Pancreas (tissue), 10 donors: ENCODE data around the gene SPATA16. TPM values are rescaled to one million over a fixed set of nuclear protein-coding genes. Genes with fewer than 3 reads are reported as not detected.

Experiments
- ATAC-seq, 4 donors: fragments of 200-7000 bp; cut with Tn5 transposase; one replicate each; pipeline versions ENCODE4 v1.8.0 to v1.9.1; 2020; ENCODE audit warnings: mild to moderate bottlenecking in 4 of 4, moderate library complexity in 4 of 4
- DNase-seq, 6 donors: peaks; one replicate each; pipeline ENCODE4 v3.0.0-alpha.2; 2020
- FAIRE-seq: peaks from 2 replicates; lab custom pipeline; 2012; peaks lifted over from hg19 to GRCh38; lab: Jason Lieb, UNC
- H3K27ac ChIP-seq, 4 donors: fragments of 200-600 bp; sonication (generic); 1 replicate in 3 of 4; 2 replicates in 1 of 4; pipeline versions ENCODE4 v1.5.0 to v1.8.0; 2020
- H3K27me3 ChIP-seq, 4 donors: fragments of 200-600 bp; one replicate each; pipeline ENCODE4 v1.8.0; 2021
- H3K36me3 ChIP-seq, 3 donors: fragments of 200-600 bp; sonication (generic) in 1 of 3; one replicate each; pipeline versions ENCODE4 v1.5.0 to v1.8.0; 2020 to 2021
- H3K4me1 ChIP-seq, 3 donors: fragments of 200-600 bp; one replicate each; pipeline ENCODE4 v1.8.0; 2021
- H3K4me3 ChIP-seq, 4 donors: fragments of 200-600 bp; sonication (generic) in 2 of 4; one replicate each; pipeline versions ENCODE4 v1.5.0 to v1.8.0; 2020 to 2021
- H3K9me3 ChIP-seq, 4 donors: fragments of 200-600 bp; one replicate each; pipeline ENCODE4 v1.8.0; 2021
- CTCF ChIP-seq, 4 donors: fragments of 200-600 bp; sonication (generic) in 3 of 4; IDR thresholded peaks; one replicate each; pipeline versions ENCODE4 v1.5.0 to v1.8.0; 2021; ENCODE audit warnings: antibody characterized with exemption in 4 of 4
- WGBS, 2 donors: extraction: QIAGEN DNeasy Blood & Tissue Kit; methylation state at CpG; one replicate each; pipeline ENCODE4 v1.1.7; 2013; 5-methylcytosine and 5-hydroxymethylcytosine counted together
- intact Hi-C, 3 donors: fragments of 100-400 bp; cut with DNase I; formaldehyde crosslinking; loops; one replicate each; pipeline versions ENCODE4 v1.11.1 to v1.14.2; 2022
- polyA plus RNA-seq, 2 donors: library from polyadenylated mRNA; stranded (reverse); fragments of 200-250 nt; gene quantifications; one replicate each; pipeline ENCODE4 v1.2.3, GENCODE V29; 2013
- total RNA-seq, 6 donors: library from RNA; stranded (reverse); fragmentation: NEBNext Ultra II Directional in 4 of 6; extraction: Animal tissue kit (Norgen Biotek cat#: 25700) in 4 of 6; gene quantifications; one replicate each; pipeline versions ENCODE4 v1.2.1 to v1.2.4, GENCODE V29; 2021 to 2023
- donor health status: healthy with polysubstance abuse.
- donor health status: DM: no; HTN: no; CAD: no; lungs with moderate emphysema.
- donor health status: DM: no; HTN: no; CAD: no.
- donor health status: control.
- donor health status: control.
- donor health status: Bipolar disorder and iron deficiency.
- donor health status: DM: yes; HTN: yes; CAD: no.
- donor health status: DM: no; HTN: no; CAD: no.
- donor health status: DM: no; HTN: no; CAD: no.
- donor health status: DM: yes; HTN: yes; CAD: no.

The SPATA16 gene
- total and polyA plus RNA-seq, 8 donors, result not detected

GRCh38 chr3:172938788-172939187, 202.2 kb downstream of the SPATA16 start:
- Histone ChIP-seq H3K9me3 (no peaks in the 10 kb centered on the region), H3K27me3 (no peaks in the 10 kb centered on the region), H3K4me3 (no peak overlapping the region), H3K27ac (no peak overlapping the region), H3K36me3 (no peaks in the 10 kb centered on the region), H3K4me1 (no peaks in the 10 kb centered on the region)
- no peak for DNase-seq
- TF ChIP-seq CTCF (IDR thresholded peaks at IDR 0.05), result no peak
- no peak for FAIRE-seq
- intact Hi-C loops, result no loop called here
- ATAC-seq, result no peak
- 39 to 51% methylated on average over 4 of the region's 4 CpGs for WGBS, 2 donors

- H3K27ac ChIP-seq, result no peak overlapping the region
- intact Hi-C loops, result no loop called here
- DNase-seq, result no peak
- ATAC-seq, result no peak
- FAIRE-seq, result no peak
- H3K9me3 ChIP-seq, result no peaks in the 10 kb centered on the region
- H3K4me1 ChIP-seq, result no peaks in the 10 kb centered on the region
- no peak for TF ChIP-seq CTCF (IDR thresholded peaks at IDR 0.05)
- no peak overlapping the region for H3K4me3 ChIP-seq
- H3K36me3 ChIP-seq, result no peaks in the 10 kb centered on the region
- no peaks in the 10 kb centered on the region for H3K27me3 ChIP-seq
Observed at GRCh38 chr3:172931746-172932285, 209.2 kb downstream of the SPATA16 start.

- no peaks in the 10 kb centered on the region for H3K27me3 ChIP-seq
- ATAC-seq (no peak), FAIRE-seq (no peak), DNase-seq (no peak)
- H3K36me3 ChIP-seq, result no peaks in the 10 kb centered on the region
- no peak overlapping the region for H3K27ac ChIP-seq
- intact Hi-C loops, result no loop called here
- H3K9me3 ChIP-seq, result no peaks in the 10 kb centered on the region
- no peaks in the 10 kb centered on the region for H3K4me1 ChIP-seq
- WGBS, 2 donors, result 72 to 74% methylated on average over 1 of the region's 1 CpG
- no peak for TF ChIP-seq CTCF (IDR thresholded peaks at IDR 0.05)
- no peak overlapping the region for H3K4me3 ChIP-seq
Observed at GRCh38 chr3:172929451-172929850, 211.6 kb downstream of the SPATA16 start.

GRCh38 chr3:172924546-172924945, 216.5 kb downstream of the SPATA16 start:
- no peaks in the 10 kb centered on the region for H3K9me3 ChIP-seq
- H3K27ac ChIP-seq, result no peak overlapping the region
- FAIRE-seq, result no peak
- 93 to 94% methylated on average over 3 of the region's 3 CpGs for WGBS, 2 donors
- no peaks in the 10 kb centered on the region for H3K36me3 ChIP-seq
- intact Hi-C loops, result no loop called here
- no peak overlapping the region for H3K4me3 ChIP-seq
- peaks cover under 1 to 3% (median under 1%) of the 10 kb centered on the region in 3 donors for H3K4me1 ChIP-seq
- no peak for ATAC-seq
- no peak for DNase-seq
- TF ChIP-seq CTCF (IDR thresholded peaks at IDR 0.05), result no peak
- H3K27me3 ChIP-seq, result no peaks in the 10 kb centered on the region

- Histone ChIP-seq H3K36me3 (no peaks in the 10 kb centered on the region), H3K9me3 (no peaks in the 10 kb centered on the region), H3K4me1 (peaks cover 15 to 45% (median 41%) of the 10 kb centered on the region in 3 donors), H3K4me3 (no peak overlapping the region), H3K27ac (peak overlapping the region in 2 of 4 donors; percentile 43 to 64), H3K27me3 (no peaks in the 10 kb centered on the region)
- TF ChIP-seq CTCF (IDR thresholded peaks at IDR 0.05), result no peak
- FAIRE-seq, result no peak
- DNase-seq, result no peak
- intact Hi-C loops, result no loop called here
- WGBS, 2 donors, result 48 to 58% methylated on average over 2 of the region's 2 CpGs
- peak in 3 of 4 donors; percentile 19 to 39 (median 35) for ATAC-seq
Observed at GRCh38 chr3:172919297-172919683, 221.7 kb downstream of the SPATA16 start.
